Activated naive CD4-positive, alpha-beta T cell treated with anti-CD3 and anti-CD28 coated beads for 36 hours (primary cell): ENCODE results near the gene RASA3. TPM values are rescaled to one million over a fixed set of nuclear protein-coding genes. Genes with fewer than 3 reads are reported as not detected.

Experiments used
- CTCF ChIA-PET: fragments of 350-600 bp; sonication (Branson Sonifier 250); formaldehyde crosslinking; loops from one replicate; lab custom pipeline; 2021; ENCODE audit warnings: antibody characterized with exemption; lab: Charles Lee
- DNase-seq: peaks from one replicate; pipeline ENCODE4 v3.0.0-alpha.2; 2020
- H3K27ac Mint-ChIP-seq: one replicate; pipeline ENCODE4 v1.8.0; 2021; ENCODE audit warnings: mild to moderate bottlenecking, mixed read lengths
- H3K27me3 Mint-ChIP-seq: one replicate; pipeline ENCODE4 v1.8.0; 2021; ENCODE audit warnings: low read depth, mixed read lengths
- H3K36me3 Mint-ChIP-seq: one replicate; pipeline ENCODE4 v1.8.0; 2021; ENCODE audit warnings: low read depth, mixed read lengths
- H3K4me1 Mint-ChIP-seq: one replicate; pipeline ENCODE4 v1.8.0; 2021; ENCODE audit warnings: low read depth, mixed read lengths
- H3K4me3 Mint-ChIP-seq: one replicate; pipeline ENCODE4 v1.8.0; 2021; ENCODE audit warnings: mild to moderate bottlenecking, moderate library complexity, mixed read lengths
- H3K9me3 Mint-ChIP-seq: one replicate; pipeline ENCODE4 v1.8.0; 2021; ENCODE audit warnings: mixed read lengths
- intact Hi-C: fragments of 100-400 bp; cut with micrococcal nuclease; formaldehyde crosslinking; loops from one replicate; pipeline ENCODE4 v1.15.1; 2023
- total RNA-seq, 2 experiments: library from RNA; stranded (reverse); gene quantifications; one replicate each; pipeline ENCODE4 v1.2.3, GENCODE V29; 2021

The RASA3 gene
- total RNA-seq, 2 experiments from 2014 or later: 48.3 to 48.8 TPM

- Mint-ChIP-seq H3K27me3 (no peaks in the 10 kb centered on the region), H3K36me3 (peaks cover 19% of the 10 kb centered on the region), H3K4me3 (no peak overlapping the region), H3K4me1 (peaks cover 6% of the 10 kb centered on the region), H3K27ac (peak overlapping the region; percentile 89), H3K9me3 (no peaks in the 10 kb centered on the region)
- intact Hi-C loops: loop anchor here (5.0 kb wide), 1 partner anchor 211 kb away; no protein-coding TSS in a partner anchor
- peak; percentile 50 for DNase-seq
- CTCF ChIA-PET: no interaction called here
These were observed 116.5 kb downstream of the RASA3 start for GRCh38 chr13:114015969-114016295.

DNA sequence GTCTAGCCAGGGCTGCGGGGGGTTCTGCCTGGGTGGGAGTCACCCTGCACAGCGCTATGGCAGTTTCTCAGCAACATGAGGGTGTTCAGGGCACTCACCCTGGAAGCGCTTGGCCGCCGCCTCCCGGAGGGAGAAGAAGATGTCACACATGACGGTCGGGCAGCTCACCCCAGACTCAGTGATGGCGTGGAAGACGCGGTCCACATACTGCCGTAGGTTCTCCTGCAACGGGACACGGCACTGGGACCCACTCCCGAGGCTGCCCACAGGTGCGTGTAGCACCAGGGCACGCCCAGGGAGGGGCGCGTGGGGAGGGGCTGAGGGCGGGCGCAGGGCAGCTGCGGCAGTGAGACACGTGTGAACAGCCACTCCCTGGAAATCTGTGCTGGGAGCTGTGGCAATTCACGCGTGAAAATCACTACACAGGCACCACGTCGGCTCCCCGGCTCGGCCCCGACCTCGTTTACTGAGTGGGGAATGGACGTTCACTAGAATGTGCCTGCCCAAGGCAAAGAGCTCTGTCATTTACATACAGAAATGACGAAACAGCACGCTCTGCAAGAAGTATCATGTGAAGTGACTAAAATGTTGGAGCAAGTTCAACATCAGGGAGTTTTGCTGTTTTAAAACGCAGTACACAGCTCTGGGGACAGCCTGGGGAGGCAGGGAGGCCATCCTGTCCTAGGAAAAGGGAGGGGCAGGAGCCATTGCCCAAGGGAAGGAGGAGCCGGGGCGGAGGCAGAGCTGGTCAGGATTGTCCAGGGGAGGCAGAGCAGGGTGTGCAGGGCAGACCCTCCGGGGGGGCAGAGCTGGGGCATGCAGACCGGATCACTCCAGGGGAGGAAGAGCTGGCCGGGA, 117.1 kb downstream of the RASA3 start:
- CTCF ChIA-PET: no interaction called here
- intact Hi-C loops: loop anchor here (5.0 kb wide), 1 partner anchor 212 kb away; no protein-coding TSS in a partner anchor
- Mint-ChIP-seq H3K9me3 (no peaks in the 10 kb centered on the region), H3K27ac (peak overlapping the region; percentile 81), H3K4me3 (no peak overlapping the region), H3K27me3 (no peaks in the 10 kb centered on the region), H3K36me3 (peaks cover 19% of the 10 kb centered on the region), H3K4me1 (peaks cover 7% of the 10 kb centered on the region)
- no peak for DNase-seq

- H3K9me3 Mint-ChIP-seq: no peaks in the 10 kb centered on the region
- H3K27ac Mint-ChIP-seq: no peak overlapping the region
- no peak overlapping the region for H3K4me3 Mint-ChIP-seq
- CTCF ChIA-PET: no interaction called here
- H3K36me3 Mint-ChIP-seq: peaks cover 22% of the 10 kb centered on the region
- no peak for DNase-seq
- H3K4me1 Mint-ChIP-seq: peaks cover 7% of the 10 kb centered on the region
- H3K27me3 Mint-ChIP-seq: no peaks in the 10 kb centered on the region
- intact Hi-C loops: no loop called here
These were observed 118.3 kb downstream of the RASA3 start for GRCh38 chr13:114013952-114014629.

DNA sequence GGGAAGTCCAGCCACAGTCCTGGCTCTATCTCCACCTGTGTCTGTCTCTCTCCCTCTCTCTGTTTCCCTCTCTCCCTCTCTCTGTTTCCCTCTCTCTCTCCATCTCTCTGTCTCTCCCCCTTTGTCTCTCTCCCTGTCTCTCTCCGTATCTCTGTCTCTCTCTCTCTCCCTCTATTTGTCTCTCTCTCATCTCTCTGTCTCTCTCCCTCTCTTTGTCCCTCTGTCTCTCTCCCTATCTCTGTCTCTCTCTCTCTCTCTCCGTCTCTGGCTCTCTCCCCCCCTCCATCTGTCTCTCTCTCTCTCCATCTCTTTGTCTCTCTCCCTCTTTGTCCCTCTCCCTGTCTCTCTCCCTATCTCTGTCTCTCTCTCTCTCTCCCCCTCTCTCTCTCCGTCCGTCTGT, 119.1 kb downstream of the RASA3 start:
- Mint-ChIP-seq H3K9me3 (no peaks in the 10 kb centered on the region), H3K4me1 (peaks cover 7% of the 10 kb centered on the region), H3K36me3 (peaks cover 24% of the 10 kb centered on the region), H3K27me3 (no peaks in the 10 kb centered on the region), H3K27ac (no peak overlapping the region), H3K4me3 (no peak overlapping the region)
- no peak for DNase-seq
- intact Hi-C loops: no loop called here
- CTCF ChIA-PET: no interaction called here

- no peaks in the 10 kb centered on the region for H3K27me3 Mint-ChIP-seq
- CTCF ChIA-PET: no interaction called here
- intact Hi-C loops: no loop called here
These were observed 119.5 kb downstream of the RASA3 start for GRCh38 chr13:114012921-114013320.

DNA sequence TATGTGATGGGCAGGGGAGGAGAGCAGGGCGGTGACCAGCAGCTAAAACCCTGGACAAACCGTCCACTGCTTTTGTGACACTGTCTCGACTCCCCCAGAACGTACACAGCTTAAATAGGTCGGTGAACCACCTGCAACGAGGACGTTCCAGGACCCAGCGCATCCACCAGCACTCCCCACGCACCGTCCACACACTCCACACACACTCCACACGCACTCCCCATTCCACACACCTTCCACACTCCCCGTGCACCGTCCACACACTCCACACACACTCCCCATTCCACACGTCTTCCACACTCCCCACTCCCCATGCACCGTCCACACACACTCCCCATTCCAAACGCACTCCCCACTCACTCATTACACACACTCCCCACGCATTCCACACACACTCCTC, 120.3 kb downstream of the RASA3 start:
- no peak overlapping the region for H3K27ac Mint-ChIP-seq
- H3K9me3 Mint-ChIP-seq: no peaks in the 10 kb centered on the region
- peaks cover 7% of the 10 kb centered on the region for H3K4me1 Mint-ChIP-seq
- no peak overlapping the region for H3K4me3 Mint-ChIP-seq
- CTCF ChIA-PET: no interaction called here
- intact Hi-C loops: no loop called here
- peaks cover 24% of the 10 kb centered on the region for H3K36me3 Mint-ChIP-seq
- DNase-seq: no peak
- no peaks in the 10 kb centered on the region for H3K27me3 Mint-ChIP-seq

More at GRCh38 chr13:114012921-114013320, 119.5 kb downstream of the RASA3 start:
- no peak overlapping the region for H3K4me3 Mint-ChIP-seq
- no peaks in the 10 kb centered on the region for H3K9me3 Mint-ChIP-seq
- H3K36me3 Mint-ChIP-seq: peaks cover 24% of the 10 kb centered on the region
- H3K4me1 Mint-ChIP-seq: peaks cover 7% of the 10 kb centered on the region
- no peak for DNase-seq
- H3K27ac Mint-ChIP-seq: no peak overlapping the region

GRCh38 chr13:114011226-114011625, 121.2 kb downstream of the RASA3 start:
- H3K9me3 Mint-ChIP-seq: no peaks in the 10 kb centered on the region
- H3K4me3 Mint-ChIP-seq: no peak overlapping the region
- intact Hi-C loops: no loop called here
- H3K27ac Mint-ChIP-seq: peak overlapping the region; percentile 53
- H3K27me3 Mint-ChIP-seq: no peaks in the 10 kb centered on the region
- H3K4me1 Mint-ChIP-seq: peaks cover 7% of the 10 kb centered on the region
- no peak for DNase-seq
- CTCF ChIA-PET: no interaction called here
- peaks cover 19% of the 10 kb centered on the region for H3K36me3 Mint-ChIP-seq

DNA sequence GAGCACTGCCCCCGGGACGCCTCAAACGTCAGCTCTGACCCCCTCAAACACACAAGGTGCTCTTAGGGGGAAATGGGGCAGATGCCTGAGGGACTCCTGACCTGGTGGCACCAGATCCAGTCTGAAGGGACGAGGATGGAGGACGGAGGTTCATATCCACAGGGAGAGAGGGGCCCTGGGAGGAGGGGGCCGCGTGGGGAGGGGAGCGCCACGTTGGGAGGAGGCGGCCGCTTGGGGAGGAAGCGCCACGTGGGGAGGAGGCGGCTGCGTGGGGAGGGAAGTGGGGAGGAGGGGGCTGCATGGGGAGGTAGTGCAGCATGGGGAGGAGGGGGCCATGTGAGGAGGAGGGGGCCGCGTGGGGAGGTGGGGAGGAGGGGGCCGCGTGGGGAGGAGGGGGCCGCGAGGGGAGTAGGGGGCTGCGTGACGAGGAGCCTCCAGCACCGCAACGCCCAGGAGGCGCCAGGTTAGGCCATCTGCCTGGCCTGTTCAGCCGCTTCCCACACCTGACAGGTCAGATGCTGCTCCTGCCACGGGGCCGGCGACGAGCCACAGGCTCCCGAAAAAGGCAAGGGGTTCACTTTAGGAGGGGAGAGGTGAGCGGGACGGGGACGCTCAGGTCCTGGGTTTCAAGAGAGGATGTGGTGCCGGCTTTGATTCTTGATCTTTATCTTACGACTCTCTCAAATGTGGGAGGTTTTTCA, 121.9 kb downstream of the RASA3 start:
- DNase-seq: no peak
- peaks cover 3% of the 10 kb centered on the region for H3K4me1 Mint-ChIP-seq
- intact Hi-C loops: no loop called here
- no peaks in the 10 kb centered on the region for H3K27me3 Mint-ChIP-seq
- H3K9me3 Mint-ChIP-seq: no peaks in the 10 kb centered on the region
- peaks cover 15% of the 10 kb centered on the region for H3K36me3 Mint-ChIP-seq
- no peak overlapping the region for H3K4me3 Mint-ChIP-seq
- CTCF ChIA-PET: no interaction called here
- peak overlapping the region; percentile 53 for H3K27ac Mint-ChIP-seq

DNA sequence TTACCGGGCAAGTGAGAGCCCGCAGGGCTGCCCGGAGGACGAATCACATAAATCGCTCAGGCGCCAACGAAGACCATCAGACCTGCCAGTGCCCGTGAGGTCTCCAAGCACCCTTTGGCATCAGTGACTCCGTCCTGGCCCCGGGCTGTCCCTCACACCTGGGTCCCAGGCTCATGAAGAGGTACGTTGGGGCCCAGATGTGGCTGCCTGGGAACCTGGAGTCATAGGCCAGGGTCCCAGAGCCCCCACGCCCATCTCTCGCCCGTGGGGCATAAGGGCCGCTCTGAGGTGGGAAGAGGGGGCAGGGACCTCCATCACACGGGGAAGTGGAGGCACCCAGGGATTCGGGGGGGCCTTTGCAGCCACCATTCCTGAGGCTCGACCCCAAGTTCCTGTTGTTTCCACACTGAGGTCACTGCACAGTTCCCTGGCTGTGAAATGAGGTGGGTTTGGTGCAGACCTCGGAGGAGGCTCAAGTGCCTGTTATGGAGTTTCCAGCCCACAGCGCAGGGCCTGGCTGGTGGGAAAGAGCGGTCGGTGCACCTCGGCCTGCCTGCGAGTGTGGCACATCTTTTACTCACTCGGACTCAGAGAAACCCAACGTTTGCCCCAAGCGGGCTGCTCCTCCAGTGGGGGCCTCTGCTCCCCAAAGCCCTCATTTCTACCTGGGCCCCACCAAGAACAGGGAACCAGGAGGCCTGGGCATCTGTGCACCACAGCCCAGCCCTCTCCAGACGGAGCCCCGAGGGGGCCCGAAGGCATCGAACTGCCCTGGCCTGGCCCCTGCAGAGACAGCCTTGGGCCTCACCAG, 122.6 kb downstream of the RASA3 start:
- CTCF ChIA-PET: no interaction called here
- intact Hi-C loops: no loop called here
- no peak for DNase-seq
- no peak overlapping the region for H3K4me3 Mint-ChIP-seq
- no peaks in the 10 kb centered on the region for H3K27me3 Mint-ChIP-seq
- peaks cover 2% of the 10 kb centered on the region for H3K4me1 Mint-ChIP-seq
- peaks cover 17% of the 10 kb centered on the region for H3K36me3 Mint-ChIP-seq
- H3K9me3 Mint-ChIP-seq: no peaks in the 10 kb centered on the region
- H3K27ac Mint-ChIP-seq: no peak overlapping the region

DNA sequence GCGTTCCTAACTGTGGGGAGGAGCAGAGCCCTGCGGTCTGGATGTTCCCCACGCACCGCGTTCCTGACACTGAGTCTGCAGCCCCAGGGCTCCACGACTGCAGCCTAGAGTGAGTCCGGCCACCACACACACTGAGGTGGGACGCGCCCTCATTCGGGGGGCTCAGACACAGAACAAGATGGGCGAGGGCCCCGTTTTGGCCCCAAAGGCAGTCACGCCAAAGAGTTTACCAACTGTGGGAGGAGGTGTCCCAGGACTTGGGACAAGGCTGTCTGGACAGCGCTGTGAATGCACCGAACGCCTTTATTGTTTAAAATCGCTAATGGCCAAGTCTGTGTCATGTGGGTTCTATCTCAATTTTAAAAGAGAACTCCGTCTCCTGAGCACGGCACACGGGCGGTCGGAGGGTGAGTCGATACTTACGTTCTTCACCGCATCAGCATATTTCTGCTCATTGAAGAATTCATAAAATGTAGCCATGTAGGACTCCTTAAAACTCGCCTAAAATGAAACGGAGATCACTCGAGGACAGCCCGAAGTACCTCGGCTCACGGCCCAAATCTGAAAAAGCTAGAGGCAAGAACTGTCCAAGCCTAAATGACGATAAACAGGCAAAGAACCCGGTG, 123.3 kb downstream of the RASA3 start:
- no peak for DNase-seq
- CTCF ChIA-PET: no interaction called here
- intact Hi-C loops: no loop called here
- Mint-ChIP-seq H3K36me3 (peaks cover 17% of the 10 kb centered on the region), H3K4me3 (no peak overlapping the region), H3K4me1 (peaks cover 2% of the 10 kb centered on the region), H3K27me3 (no peaks in the 10 kb centered on the region), H3K9me3 (no peaks in the 10 kb centered on the region), H3K27ac (no peak overlapping the region)

DNA sequence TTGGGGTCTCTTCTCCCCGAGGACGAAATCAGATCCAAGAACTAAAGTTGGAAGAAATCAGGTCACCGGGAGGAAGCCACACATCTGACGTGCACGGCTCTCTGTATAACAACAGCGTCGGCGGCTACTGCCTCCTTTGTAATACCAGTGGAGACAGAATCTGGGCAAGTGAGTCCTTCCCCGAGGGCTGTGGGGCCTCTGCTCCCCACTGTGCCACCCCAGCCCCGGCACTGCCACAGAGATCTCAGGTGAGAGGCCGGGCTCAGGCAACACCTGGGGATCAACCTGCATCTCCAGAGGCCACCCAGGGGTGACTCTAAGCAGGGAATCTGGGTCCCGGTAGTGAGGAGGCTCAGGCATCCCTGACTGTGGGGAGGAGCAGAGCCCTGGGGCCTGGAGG, 124.9 kb downstream of the RASA3 start:
- no peaks in the 10 kb centered on the region for H3K9me3 Mint-ChIP-seq
- H3K4me1 Mint-ChIP-seq: peaks cover 2% of the 10 kb centered on the region
- DNase-seq: no peak
- CTCF ChIA-PET: no interaction called here
- H3K36me3 Mint-ChIP-seq: peaks cover 17% of the 10 kb centered on the region
- no peaks in the 10 kb centered on the region for H3K27me3 Mint-ChIP-seq
- intact Hi-C loops: no loop called here
- no peak overlapping the region for H3K4me3 Mint-ChIP-seq
- H3K27ac Mint-ChIP-seq: no peak overlapping the region
